ENCODE measurements around the gene ZCCHC14. TPM values are rescaled to one million over a fixed set of nuclear protein-coding genes. Genes with fewer than 3 reads are reported as not detected.
A peak's percentile ranks its signal among the peaks of the same experiment; 100 is the strongest.

The ZCCHC14 gene
- total and polyA plus RNA-seq, 2 of the 13 experiments (the other 11 are each of a cell fraction or from before 2014, with no cell fraction given): 12.4 to 12.5 TPM

DNA sequence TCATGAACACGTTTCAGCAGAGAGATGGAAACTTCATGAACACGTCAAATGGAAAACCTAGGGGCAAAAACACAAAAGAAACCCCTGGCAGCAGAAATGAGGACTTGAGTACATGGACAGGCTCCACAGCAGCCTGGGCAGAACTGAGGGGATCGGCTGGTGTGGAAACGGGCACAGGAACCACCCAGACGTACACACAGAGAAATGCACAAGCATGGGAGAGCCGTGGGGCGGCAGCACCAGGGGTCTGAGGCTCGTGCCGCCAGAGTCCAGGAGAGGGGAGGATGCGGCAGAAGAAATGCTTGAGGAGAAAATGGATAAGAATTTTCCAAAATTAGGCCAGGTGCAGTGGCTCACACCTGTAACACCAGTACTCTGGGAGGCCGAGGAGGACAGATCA, 70.7 kb downstream of the ZCCHC14 start (continued):
- TF ChIP-seq MYNN (CRISPR knock-in tag; IDR thresholded peaks at IDR 0.05; ENCODE audit: low read depth) (no peak), CREBL2 (CRISPR knock-in tag; IDR thresholded peaks at IDR 0.05; ENCODE audit: borderline replicate concordance) (no peak), ZNF432 (CRISPR knock-in tag; IDR thresholded peaks at IDR 0.05; ENCODE audit: borderline replicate concordance) (no peak), YEATS4 (CRISPR knock-in tag; IDR thresholded peaks at IDR 0.05; ENCODE audit: borderline replicate concordance) (no peak), NPAS2 (CRISPR knock-in tag; IDR thresholded peaks at IDR 0.05; ENCODE audit: borderline replicate concordance) (no peak)

GRCh38 chr16:87421003-87421912, 71.6 kb downstream of the ZCCHC14 start:
- DNase-seq (ENCODE audit: low spot score): no peak
- H3K9ac ChIP-seq (ENCODE audit: insufficient read depth, low read depth, low read length): no peak overlapping the region
- 96% methylated on average over 23 of the region's 25 CpGs for WGBS (ENCODE audit: low lambda C conversion rate)
- CTCF ChIA-PET (ENCODE audit: low intra/inter-chr PET ratio, low total read pairs): no interaction called here
- H3K36me3 ChIP-seq (replicated peaks in 1 of 2; ENCODE audit: control insufficient read depth in 1 of 2, insufficient read depth in 2 of 2, low read length in 2 of 2): peaks cover 43 to 83% of the 10 kb centered on the region in 2 experiments
- no peaks in the 10 kb centered on the region for H3K4me1 ChIP-seq (ENCODE audit: insufficient read depth, low read length)
- peaks cover 2% of the 10 kb centered on the region for H3K79me2 ChIP-seq (ENCODE audit: insufficient read depth, low read length)
- no peaks in the 10 kb centered on the region; the same call in none of the 2 replicates for H4K20me1 ChIP-seq (ENCODE audit: insufficient read depth, low read length)
- in situ Hi-C loops (cut with HindIII; ENCODE audit: extremely low pct_ligation_motif_present, low pct_unique_long_range_greater_than_20kb) (no loop called here), intact Hi-C loops (cut with micrococcal nuclease; ENCODE audit: unreplicated experiment) (no loop called here)
- H3K9me3 ChIP-seq (ENCODE audit: low read length): no peaks in the 10 kb centered on the region
- BruUV-seq (replicated peaks): no TSS peak
- H3K4me2 ChIP-seq (ENCODE audit: low read depth, low read length): no peak overlapping the region
- H3K27me3 ChIP-seq (ENCODE audit: control insufficient read depth in 1 of 2, insufficient read depth in 2 of 2, low read length in 2 of 2): no peaks in the 10 kb centered on the region
- H3K4me3 ChIP-seq (replicated peaks in 1 of 3; ENCODE audit: insufficient read depth in 1 of 3, low read depth in 2 of 3, low read length in 3 of 3): no peak overlapping the region
- no peak for FAIRE-seq
- no peak overlapping the region for H2AFZ ChIP-seq (ENCODE audit: low read length)
- no peak for ATAC-seq
- POLR2A ChIA-PET: interaction anchor here (1.1 kb wide), 1 partner anchor 104 kb away, joined by 3 read pairs; the partner anchor contains the start of gene C16orf95
- H3K27ac ChIP-seq (ENCODE audit: extremely low read length, insufficient read depth, low read length): no peak overlapping the region
- TF ChIP-seq ZSCAN25 (CRISPR knock-in tag; IDR thresholded peaks at IDR 0.05) (no peak), ZNF280B (CRISPR knock-in tag; IDR thresholded peaks at IDR 0.05; ENCODE audit: borderline replicate concordance) (0 out of 2 replicates have a peak, but pooled peaks have one; percentile 24)

Data from HepG2 (cell line).